ENCODE measurements around the gene CORO7.

DNA sequence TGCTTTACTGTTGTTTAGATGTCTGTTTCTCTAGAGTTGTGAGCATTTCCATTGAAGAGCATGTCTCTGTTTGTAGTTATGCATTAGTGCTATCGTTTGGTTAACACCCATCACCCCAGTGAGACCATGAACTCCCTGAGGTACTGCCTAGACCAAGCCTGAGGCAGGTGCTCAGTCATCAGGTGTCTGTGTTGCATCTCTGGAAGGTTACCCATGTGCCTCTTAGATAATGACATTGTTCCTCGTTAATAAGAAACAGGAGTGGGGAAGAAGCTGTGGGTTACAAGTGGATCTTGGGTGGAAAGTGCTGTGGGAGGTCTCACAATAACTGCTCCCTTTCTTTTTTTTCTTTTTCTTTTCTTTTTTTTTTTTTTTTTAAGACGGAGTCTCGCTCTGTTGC is 27.6 kb upstream of the CORO7 start:
- TF ChIP-seq, protein P1, sequence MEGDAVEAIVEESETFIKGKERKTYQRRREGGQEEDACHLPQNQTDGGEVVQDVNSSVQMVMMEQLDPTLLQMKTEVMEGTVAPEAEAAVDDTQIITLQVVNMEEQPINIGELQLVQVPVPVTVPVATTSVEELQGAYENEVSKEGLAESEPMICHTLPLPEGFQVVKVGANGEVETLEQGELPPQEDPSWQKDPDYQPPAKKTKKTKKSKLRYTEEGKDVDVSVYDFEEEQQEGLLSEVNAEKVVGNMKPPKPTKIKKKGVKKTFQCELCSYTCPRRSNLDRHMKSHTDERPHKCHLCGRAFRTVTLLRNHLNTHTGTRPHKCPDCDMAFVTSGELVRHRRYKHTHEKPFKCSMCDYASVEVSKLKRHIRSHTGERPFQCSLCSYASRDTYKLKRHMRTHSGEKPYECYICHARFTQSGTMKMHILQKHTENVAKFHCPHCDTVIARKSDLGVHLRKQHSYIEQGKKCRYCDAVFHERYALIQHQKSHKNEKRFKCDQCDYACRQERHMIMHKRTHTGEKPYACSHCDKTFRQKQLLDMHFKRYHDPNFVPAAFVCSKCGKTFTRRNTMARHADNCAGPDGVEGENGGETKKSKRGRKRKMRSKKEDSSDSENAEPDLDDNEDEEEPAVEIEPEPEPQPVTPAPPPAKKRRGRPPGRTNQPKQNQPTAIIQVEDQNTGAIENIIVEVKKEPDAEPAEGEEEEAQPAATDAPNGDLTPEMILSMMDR (IDR thresholded peaks at IDR 0.05) = no peak
- TF ChIP-seq EZH2phosphoT487 (IDR thresholded peaks at IDR 0.05; ENCODE audit: borderline replicate concordance, low read depth) (no peak), POLR2AphosphoS5 (IDR thresholded peaks at IDR 0.05; ENCODE audit: low read depth, low read length) (no peak), SMC3 (IDR thresholded peaks at IDR 0.05; ENCODE audit: low read depth, low read length) (no peak), FOXM1 (IDR thresholded peaks at IDR 0.05; ENCODE audit: low read depth) (no peak), TCF12 (IDR thresholded peaks at IDR 0.05) (no peak), RAD21 (IDR thresholded peaks at IDR 0.05; ENCODE audit: low read length) (no peak), TAF1 (IDR thresholded peaks at IDR 0.05; ENCODE audit: borderline replicate concordance, low read depth, low read length) (no peak), YY1 (IDR thresholded peaks at IDR 0.05; ENCODE audit: low read depth) (no peak)
- TF ChIP-seq, protein P2, sequence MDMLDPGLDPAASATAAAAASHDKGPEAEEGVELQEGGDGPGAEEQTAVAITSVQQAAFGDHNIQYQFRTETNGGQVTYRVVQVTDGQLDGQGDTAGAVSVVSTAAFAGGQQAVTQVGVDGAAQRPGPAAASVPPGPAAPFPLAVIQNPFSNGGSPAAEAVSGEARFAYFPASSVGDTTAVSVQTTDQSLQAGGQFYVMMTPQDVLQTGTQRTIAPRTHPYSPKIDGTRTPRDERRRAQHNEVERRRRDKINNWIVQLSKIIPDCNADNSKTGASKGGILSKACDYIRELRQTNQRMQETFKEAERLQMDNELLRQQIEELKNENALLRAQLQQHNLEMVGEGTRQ (IDR thresholded peaks at IDR 0.05; ENCODE audit: borderline replicate concordance, low read depth, low read length) = no peak
- TF ChIP-seq, protein P3, sequence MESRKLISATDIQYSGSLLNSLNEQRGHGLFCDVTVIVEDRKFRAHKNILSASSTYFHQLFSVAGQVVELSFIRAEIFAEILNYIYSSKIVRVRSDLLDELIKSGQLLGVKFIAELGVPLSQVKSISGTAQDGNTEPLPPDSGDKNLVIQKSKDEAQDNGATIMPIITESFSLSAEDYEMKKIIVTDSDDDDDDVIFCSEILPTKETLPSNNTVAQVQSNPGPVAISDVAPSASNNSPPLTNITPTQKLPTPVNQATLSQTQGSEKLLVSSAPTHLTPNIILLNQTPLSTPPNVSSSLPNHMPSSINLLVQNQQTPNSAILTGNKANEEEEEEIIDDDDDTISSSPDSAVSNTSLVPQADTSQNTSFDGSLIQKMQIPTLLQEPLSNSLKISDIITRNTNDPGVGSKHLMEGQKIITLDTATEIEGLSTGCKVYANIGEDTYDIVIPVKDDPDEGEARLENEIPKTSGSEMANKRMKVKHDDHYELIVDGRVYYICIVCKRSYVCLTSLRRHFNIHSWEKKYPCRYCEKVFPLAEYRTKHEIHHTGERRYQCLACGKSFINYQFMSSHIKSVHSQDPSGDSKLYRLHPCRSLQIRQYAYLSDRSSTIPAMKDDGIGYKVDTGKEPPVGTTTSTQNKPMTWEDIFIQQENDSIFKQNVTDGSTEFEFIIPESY (IDR thresholded peaks at IDR 0.05; ENCODE audit: borderline replicate concordance, low read depth) = no peak

Measured in SK-N-SH (cell line).